ENCODE results near the gene LY6G5C. TPM values are rescaled to one million over a fixed set of nuclear protein-coding genes. Genes with fewer than 3 reads are reported as not detected.

Gene LY6G5C
- total and polyA plus RNA-seq, 2 of the 13 experiments (the other 11 are each of a cell fraction or from before 2014, with no cell fraction given): 0.33 to 0.55 TPM

DNA sequence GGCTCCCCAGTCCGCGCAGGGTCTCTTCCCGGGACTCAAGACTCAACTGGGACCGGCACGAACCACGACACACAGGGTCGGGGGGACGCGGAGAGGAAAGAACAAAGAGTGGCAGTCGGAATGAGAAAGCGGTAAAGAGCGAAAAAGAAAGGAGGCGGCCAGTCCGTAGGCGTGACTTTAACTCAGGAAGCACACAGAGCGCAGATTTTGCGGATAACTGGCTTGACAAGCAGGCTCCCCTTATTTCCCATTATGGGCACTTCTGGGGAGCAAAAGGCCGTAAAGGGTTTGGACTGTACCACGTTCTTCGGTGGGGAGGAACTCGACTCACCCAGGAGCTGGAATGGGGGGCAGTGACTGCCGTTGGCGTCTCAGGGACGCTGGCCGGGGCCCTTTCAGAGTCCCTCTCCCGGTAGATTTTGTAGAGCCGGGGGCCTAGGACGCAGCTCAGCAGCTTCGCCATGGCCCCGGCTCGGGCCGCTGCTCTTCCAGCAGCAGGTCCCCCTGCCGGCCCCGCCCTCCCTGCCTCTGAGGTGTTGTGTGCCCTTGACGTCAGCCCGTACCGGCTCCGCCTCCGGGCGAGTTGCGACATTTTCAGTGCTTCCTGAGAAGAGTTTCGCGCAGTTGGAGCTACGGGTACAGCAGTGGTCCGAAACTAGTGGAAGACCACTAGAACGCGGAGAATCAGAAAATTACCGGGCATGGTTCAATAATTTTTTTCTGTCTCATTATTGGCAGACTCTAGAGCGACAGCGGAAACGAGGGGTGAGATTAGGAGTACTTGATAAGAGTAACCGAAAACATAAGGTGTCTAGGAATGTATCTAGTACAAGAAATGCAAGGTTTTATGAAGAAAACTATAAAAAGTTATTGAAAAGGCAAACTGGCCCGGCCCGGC, 22.2 kb upstream of the LY6G5C start, which contains the start of gene ABHD16A (continued):
- TF ChIP-seq, protein P1, sequence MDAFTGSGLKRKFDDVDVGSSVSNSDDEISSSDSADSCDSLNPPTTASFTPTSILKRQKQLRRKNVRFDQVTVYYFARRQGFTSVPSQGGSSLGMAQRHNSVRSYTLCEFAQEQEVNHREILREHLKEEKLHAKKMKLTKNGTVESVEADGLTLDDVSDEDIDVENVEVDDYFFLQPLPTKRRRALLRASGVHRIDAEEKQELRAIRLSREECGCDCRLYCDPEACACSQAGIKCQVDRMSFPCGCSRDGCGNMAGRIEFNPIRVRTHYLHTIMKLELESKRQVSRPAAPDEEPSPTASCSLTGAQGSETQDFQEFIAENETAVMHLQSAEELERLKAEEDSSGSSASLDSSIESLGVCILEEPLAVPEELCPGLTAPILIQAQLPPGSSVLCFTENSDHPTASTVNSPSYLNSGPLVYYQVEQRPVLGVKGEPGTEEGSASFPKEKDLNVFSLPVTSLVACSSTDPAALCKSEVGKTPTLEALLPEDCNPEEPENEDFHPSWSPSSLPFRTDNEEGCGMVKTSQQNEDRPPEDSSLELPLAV (CRISPR knock-in tag; conservative IDR thresholded peaks at IDR 0.05; ENCODE audit: low read depth): no peak
- no peak; the same call in 1 of the 2 replicates for TF ChIP-seq JUN (CRISPR knock-in tag; IDR thresholded peaks at IDR 0.05)
- TF ChIP-seq ZNF772 (CRISPR knock-in tag; IDR thresholded peaks at IDR 0.05): peak; percentile 51; the same call in 1 of the 2 replicates
- TF ChIP-seq, protein P2, sequence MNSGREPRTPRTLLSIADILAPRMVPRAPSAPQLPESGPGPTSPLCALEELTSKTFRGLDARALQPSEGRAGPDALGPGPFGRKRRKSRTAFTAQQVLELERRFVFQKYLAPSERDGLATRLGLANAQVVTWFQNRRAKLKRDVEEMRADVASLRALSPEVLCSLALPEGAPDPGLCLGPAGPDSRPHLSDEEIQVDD (CRISPR knock-in tag; IDR thresholded peaks at IDR 0.05; ENCODE audit: borderline replicate concordance): no peak
- no peak for TF ChIP-seq RARA (CRISPR knock-in tag; IDR thresholded peaks at IDR 0.05)
- no peak for TF ChIP-seq NFE2L2 (IDR thresholded peaks at IDR 0.05; ENCODE audit: low read length)
- TF ChIP-seq MTF1 (CRISPR knock-in tag; IDR thresholded peaks at IDR 0.05): no peak
- TF ChIP-seq ZSCAN9 (CRISPR knock-in tag; IDR thresholded peaks at IDR 0.05; ENCODE audit: borderline replicate concordance): peak; percentile 81; the same call in 1 of the 2 replicates
- TF ChIP-seq EP300 (IDR thresholded peaks at IDR 0.05; ENCODE audit: low read depth in 2 of 2, low read length in 2 of 2): peak; percentile 56 to 79; a peak in 3 of 4 replicates
- TF ChIP-seq EP300 (CRISPR knock-in tag; IDR thresholded peaks at IDR 0.05; ENCODE audit: borderline replicate concordance): no peak
- TF ChIP-seq, protein P3, sequence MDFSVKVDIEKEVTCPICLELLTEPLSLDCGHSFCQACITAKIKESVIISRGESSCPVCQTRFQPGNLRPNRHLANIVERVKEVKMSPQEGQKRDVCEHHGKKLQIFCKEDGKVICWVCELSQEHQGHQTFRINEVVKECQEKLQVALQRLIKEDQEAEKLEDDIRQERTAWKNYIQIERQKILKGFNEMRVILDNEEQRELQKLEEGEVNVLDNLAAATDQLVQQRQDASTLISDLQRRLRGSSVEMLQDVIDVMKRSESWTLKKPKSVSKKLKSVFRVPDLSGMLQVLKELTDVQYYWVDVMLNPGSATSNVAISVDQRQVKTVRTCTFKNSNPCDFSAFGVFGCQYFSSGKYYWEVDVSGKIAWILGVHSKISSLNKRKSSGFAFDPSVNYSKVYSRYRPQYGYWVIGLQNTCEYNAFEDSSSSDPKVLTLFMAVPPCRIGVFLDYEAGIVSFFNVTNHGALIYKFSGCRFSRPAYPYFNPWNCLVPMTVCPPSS (IDR thresholded peaks at IDR 0.05): no peak
- TF ChIP-seq REL (CRISPR knock-in tag; conservative IDR thresholded peaks at IDR 0.05): no peak
- TF ChIP-seq KAT7 (CRISPR knock-in tag; IDR thresholded peaks at IDR 0.05; ENCODE audit: borderline replicate concordance): peak; percentile 94
- TF ChIP-seq, protein P4, sequence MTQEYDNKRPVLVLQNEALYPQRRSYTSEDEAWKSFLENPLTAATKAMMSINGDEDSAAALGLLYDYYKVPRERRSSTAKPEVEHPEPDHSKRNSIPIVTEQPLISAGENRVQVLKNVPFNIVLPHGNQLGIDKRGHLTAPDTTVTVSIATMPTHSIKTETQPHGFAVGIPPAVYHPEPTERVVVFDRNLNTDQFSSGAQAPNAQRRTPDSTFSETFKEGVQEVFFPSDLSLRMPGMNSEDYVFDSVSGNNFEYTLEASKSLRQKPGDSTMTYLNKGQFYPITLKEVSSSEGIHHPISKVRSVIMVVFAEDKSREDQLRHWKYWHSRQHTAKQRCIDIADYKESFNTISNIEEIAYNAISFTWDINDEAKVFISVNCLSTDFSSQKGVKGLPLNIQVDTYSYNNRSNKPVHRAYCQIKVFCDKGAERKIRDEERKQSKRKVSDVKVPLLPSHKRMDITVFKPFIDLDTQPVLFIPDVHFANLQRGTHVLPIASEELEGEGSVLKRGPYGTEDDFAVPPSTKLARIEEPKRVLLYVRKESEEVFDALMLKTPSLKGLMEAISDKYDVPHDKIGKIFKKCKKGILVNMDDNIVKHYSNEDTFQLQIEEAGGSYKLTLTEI (CRISPR knock-in tag; conservative IDR thresholded peaks at IDR 0.05): no peak
- TF ChIP-seq CBX2 (IDR thresholded peaks at IDR 0.05; ENCODE audit: low read depth, low read length): no peak
- TF ChIP-seq CBX2 (CRISPR knock-in tag; IDR thresholded peaks at IDR 0.05; ENCODE audit: low read depth): no peak
- TF ChIP-seq SP1 (IDR thresholded peaks at IDR 0.05): no peak
- peak; percentile 83 for TF ChIP-seq SP1 (CRISPR knock-in tag; IDR thresholded peaks at IDR 0.05)
- TF ChIP-seq NFATC3 (CRISPR knock-in tag; IDR thresholded peaks at IDR 0.05): no peak
